IMR-90 (cell line): ENCODE results near the gene C12orf60. TPM values are rescaled to one million over a fixed set of nuclear protein-coding genes. Genes with fewer than 3 reads are reported as not detected.

ENCODE experiments used
- ATAC-seq: fragments of 200-7000 bp; cut with Tn5 transposase; 2 replicates; pipeline ENCODE4 v1.9.1; 2020; ENCODE audit warnings: low read depth, mild to moderate bottlenecking, moderate library complexity
- BruUV-seq: library from RNA; stranded (reverse); fragments of 400-500 nt; replicated peaks from 2 replicates; lab custom pipeline; 2021; lab: Mats Ljungman, UMichigan
- CTCF ChIA-PET: fragments of 300-600 bp; formaldehyde crosslinking; extraction: SDS; loops from one replicate; lab custom pipeline; 2021; ENCODE audit warnings: antibody characterized with exemption; lab: Yijun Ruan, JAX
- POLR2A ChIA-PET: fragments of 300-600 bp; sonication (Branson Sonifier 250); formaldehyde crosslinking; loops from one replicate; lab custom pipeline; 2022; ENCODE audit warnings: antibody characterized with exemption; ENCODE audit not compliant: unreplicated experiment; lab: Charles Lee
- DNase-seq: peaks from one replicate; pipeline ENCODE4 v3.0.0; 2013
- H2AFZ ChIP-seq: replicated peaks from 2 replicates; pipeline ENCODE3; 2013; ENCODE audit warnings: low read length, mild to moderate bottlenecking; ENCODE audit not compliant: poor library complexity
- H2AK5ac ChIP-seq: 2 replicates; pipeline ENCODE4 v1.6.1; 2013; ENCODE audit warnings: low read depth, low read length, inconsistent platforms
- H2AK9ac ChIP-seq: replicated peaks from 2 replicates; pipeline ENCODE3; 2013; ENCODE audit warnings: mild to moderate bottlenecking, low read depth, low read length, moderate library complexity; ENCODE audit not compliant: poor library complexity
- H2BK120ac ChIP-seq: 2 replicates; pipeline ENCODE4 v1.6.1; 2013; ENCODE audit warnings: low read depth, low read length, inconsistent platforms
- H2BK15ac ChIP-seq: 3 replicates; pipeline ENCODE4 v1.6.1; 2013; ENCODE audit warnings: low read depth, low read length, inconsistent platforms
- H2BK20ac ChIP-seq: 2 replicates; pipeline ENCODE4 v1.6.1; 2013; ENCODE audit warnings: low read depth, mild to moderate bottlenecking, inconsistent platforms, low read length, moderate library complexity
- H2BK5ac ChIP-seq: 2 replicates; pipeline ENCODE4 v1.6.1; 2013; ENCODE audit warnings: mild to moderate bottlenecking, low read depth, low read length, inconsistent platforms; ENCODE audit not compliant: poor library complexity, severe bottlenecking
- H3K14ac ChIP-seq: replicated peaks from 2 replicates; pipeline ENCODE4 v1.6.1; 2013; ENCODE audit warnings: low read depth, low read length, inconsistent platforms
- H3K18ac ChIP-seq: 2 replicates; pipeline ENCODE4 v1.6.1; 2013; ENCODE audit warnings: low read depth, low read length, control low read depth
- H3K23ac ChIP-seq: 2 replicates; pipeline ENCODE4 v1.6.1; 2013; ENCODE audit warnings: low read depth, low read length, inconsistent platforms
- H3K27ac ChIP-seq: 2 replicates; pipeline ENCODE4 v1.5.1; 2013; ENCODE audit warnings: mild to moderate bottlenecking, control low read depth, low read length; ENCODE audit not compliant: insufficient read depth
- H3K27me3 ChIP-seq: 2 replicates; pipeline ENCODE4 v1.6.1; 2013; ENCODE audit warnings: low read length; ENCODE audit not compliant: control insufficient read depth, insufficient read depth
- H3K36me3 ChIP-seq: 2 replicates; pipeline ENCODE4 v1.6.1; 2013; ENCODE audit warnings: low read length, mixed read lengths; ENCODE audit not compliant: control insufficient read depth, insufficient read depth
- H3K4ac ChIP-seq: 2 replicates; pipeline ENCODE4 v1.6.1; 2013; ENCODE audit warnings: low read depth, low read length, inconsistent platforms
- H3K4me1 ChIP-seq: 2 replicates; pipeline ENCODE4 v1.6.1; 2013; ENCODE audit warnings: low read length, mixed read lengths; ENCODE audit not compliant: control insufficient read depth, insufficient read depth
- H3K4me2 ChIP-seq: 2 replicates; pipeline ENCODE4 v1.6.1; 2013; ENCODE audit warnings: low read depth, mild to moderate bottlenecking, control low read depth, low read length, moderate library complexity
- H3K4me3 ChIP-seq: 2 replicates; pipeline ENCODE4 v1.5.1; 2013; ENCODE audit warnings: low read depth, mild to moderate bottlenecking, control low read depth, low read length, moderate library complexity; ENCODE audit not compliant: insufficient read depth
- H3K56ac ChIP-seq: 2 replicates; pipeline ENCODE4 v1.6.1; 2013; ENCODE audit warnings: low read length, inconsistent platforms; ENCODE audit not compliant: insufficient read depth; ENCODE audit errors: extremely low read depth
- H3K79me1 ChIP-seq, 2 experiments: 2 replicates each; pipeline ENCODE4 v1.6.1; 2013; ENCODE audit warnings: low read length in 2 of 2, inconsistent platforms in 1 of 2, low read depth in 1 of 2
- H3K9ac ChIP-seq: 2 replicates; pipeline ENCODE4 v1.6.1; 2013; ENCODE audit warnings: low read depth, low read length, control low read depth
- H3K9me1 ChIP-seq: 2 replicates; pipeline ENCODE4 v1.6.1; 2013; ENCODE audit warnings: low read length, inconsistent platforms; ENCODE audit not compliant: insufficient read depth
- H3K9me3 ChIP-seq: 2 replicates; pipeline ENCODE4 v1.6.1; 2013; ENCODE audit warnings: low read length; ENCODE audit not compliant: control insufficient read depth, insufficient read depth
- H4K20me1 ChIP-seq: 2 replicates; pipeline ENCODE4 v1.6.1; 2013; ENCODE audit warnings: low read length, inconsistent platforms; ENCODE audit not compliant: insufficient read depth
- H4K5ac ChIP-seq: 2 replicates; pipeline ENCODE4 v1.6.1; 2013; ENCODE audit warnings: mild to moderate bottlenecking, low read depth, low read length, control low read depth
- H4K8ac ChIP-seq, 2 experiments: 2 replicates each; pipeline ENCODE4 v1.6.1; 2013; ENCODE audit warnings: low read depth in 2 of 2, low read length in 2 of 2, control low read depth in 1 of 2, inconsistent platforms in 1 of 2
- H4K91ac ChIP-seq: 2 replicates; pipeline ENCODE4 v1.6.1; 2013; ENCODE audit warnings: low read depth, low read length, inconsistent platforms; ENCODE audit not compliant: insufficient read depth
- BHLHE40 ChIP-seq: fragments of 150-350 bp; IDR thresholded peaks from 2 replicates; pipeline ENCODE4 v1.6.1; 2016; ENCODE audit warnings: mild to moderate bottlenecking, low read depth, low read length
- CEBPB ChIP-seq: IDR thresholded peaks from 2 replicates; pipeline ENCODE4 v1.6.1; 2012; ENCODE audit warnings: low read depth, low read length, improper control_type of control experiment
- CHD1 ChIP-seq: IDR thresholded peaks from 2 replicates; pipeline ENCODE4 v1.6.1; 2012; ENCODE audit warnings: low read depth, low read length, improper control_type of control experiment
- FOS ChIP-seq: fragments of 150-350 bp; IDR thresholded peaks from 2 replicates; pipeline ENCODE4 v1.6.1; 2016; ENCODE audit warnings: low read depth, low read length
- MAZ ChIP-seq: IDR thresholded peaks from 2 replicates; pipeline ENCODE4 v1.6.1; 2012; ENCODE audit warnings: low read depth, mild to moderate bottlenecking, low read length, improper control_type of control experiment, moderate library complexity, borderline replicate concordance
- MXI1 ChIP-seq: IDR thresholded peaks from 2 replicates; pipeline ENCODE4 v1.6.1; 2012; ENCODE audit warnings: low read depth, mild to moderate bottlenecking, low read length, moderate library complexity, borderline replicate concordance
- NFE2L2 ChIP-seq: fragments of 150-350 bp; IDR thresholded peaks from 2 replicates; pipeline ENCODE4 v1.6.1; 2016; ENCODE audit warnings: low read depth, mild to moderate bottlenecking, low read length
- POLR2A ChIP-seq: IDR thresholded peaks from 2 replicates; pipeline ENCODE4 v1.6.1; 2012; ENCODE audit warnings: mild to moderate bottlenecking, low read depth, low read length
- RAD21 ChIP-seq: IDR thresholded peaks from 2 replicates; pipeline ENCODE4 v1.6.1; 2012; ENCODE audit warnings: low read length, improper control_type of control experiment
- RFX5 ChIP-seq: IDR thresholded peaks from 2 replicates; pipeline ENCODE4 v1.8.0; 2012; ENCODE audit warnings: low read depth, mild to moderate bottlenecking, low read length, moderate library complexity
- WGBS, 2 experiments: methylation state at CpG; one replicate each; pipeline versions ENCODE4 v1.1.5 to v1.1.7; 2013; ENCODE audit warnings: missing lambda C conversion rate in 2 of 2; ENCODE audit not compliant: insufficient read length in 1 of 2; ENCODE audit errors: extremely low coverage in 2 of 2; 5-methylcytosine and 5-hydroxymethylcytosine counted together
- dilution Hi-C: fragments of 300-500 bp; cut with HindIII; formaldehyde crosslinking; loops from one replicate; pipeline ENCODE4 v1.14.3; 2018; ENCODE audit warnings: low sequenced_read_pairs; ENCODE audit not compliant: unreplicated experiment
- in situ Hi-C: fragments of 300-500 bp; cut with MboI; formaldehyde crosslinking; loops from 3 replicates; pipeline ENCODE4 v1.14.3; 2019; ENCODE audit warnings: low sequenced_read_pairs, inconsistent platforms, mixed read lengths
- intact Hi-C: fragments of 100-400 bp; cut with micrococcal nuclease; formaldehyde crosslinking; loops from 2 replicates; pipeline ENCODE4 v1.10.0; 2022
- polyA plus RNA-seq, 3 experiments: library from polyadenylated mRNA; depleted of rRNA; stranded (reverse); fragments of >200 nt; gene quantifications; 2 replicates each; pipeline ENCODE4 v1.2.3, GENCODE V29; 2012; ENCODE audit warnings: low replicate concordance in 1 of 3
- total RNA-seq: library from RNA; depleted of rRNA; stranded (reverse); fragments of >200 nt; gene quantifications from 2 replicates; pipeline ENCODE4 v1.2.3, GENCODE V29; 2012
- TF ChIP-seq, protein P1 (sequence below): conservative IDR thresholded peaks from 2 replicates; pipeline ENCODE4 v1.5.1; 2012; ENCODE audit warnings: mild to moderate bottlenecking, low read depth, low read length, improper control_type of control experiment
- TF ChIP-seq, protein P2 (sequence below): fragments of 150-350 bp; IDR thresholded peaks from 2 replicates; pipeline ENCODE4 v1.6.1; 2016; ENCODE audit warnings: low read depth, mild to moderate bottlenecking, low read length, moderate library complexity, borderline replicate concordance
- TF ChIP-seq, protein P3 (sequence below): fragments of 150-350 bp; IDR thresholded peaks from 2 replicates; pipeline ENCODE4 v1.6.1; 2017; ENCODE audit warnings: mild to moderate bottlenecking, antibody characterized with exemption, low read length, low read depth

Gene C12orf60
- total and polyA plus RNA-seq, 2 of the 4 experiments (the other 2 are of a cell fraction), result 1.1 TPM

DNA sequence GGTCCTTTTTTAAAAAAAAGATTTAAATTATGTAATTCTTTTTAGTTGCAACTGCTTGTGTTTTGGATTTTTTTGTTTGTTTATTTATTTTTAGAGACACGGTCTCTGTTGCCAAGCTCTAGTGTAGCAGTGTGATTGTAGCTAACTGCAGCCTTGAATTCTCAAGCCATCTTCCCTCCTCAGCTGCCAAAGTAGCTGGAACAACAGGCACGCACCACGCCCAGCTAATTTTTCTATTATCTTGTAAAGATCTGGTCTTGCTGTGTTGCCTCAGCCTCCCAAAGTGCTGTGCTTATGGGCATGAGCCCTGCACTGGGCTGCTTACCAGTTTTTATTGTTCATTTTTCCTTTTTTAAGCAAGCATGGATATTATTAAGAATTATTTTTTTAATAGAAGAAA lies 50.5 kb downstream of the C12orf60 start:
- Histone ChIP-seq H3K79me1 (no peaks in the 10 kb centered on the region), H4K91ac (no peak overlapping the region), H3K4me2 (no peak overlapping the region), H3K27ac (no peak overlapping the region), H2BK20ac (no peak overlapping the region), H2AK5ac (no peak overlapping the region), H3K9ac (no peak overlapping the region), H3K23ac (no peak overlapping the region), H4K20me1 (no peaks in the 10 kb centered on the region), H3K56ac (no peak overlapping the region), H3K27me3 (no peaks in the 10 kb centered on the region), H2BK15ac (no peak overlapping the region), H3K4me3 (no peak overlapping the region), H2BK5ac (no peak overlapping the region), H3K9me3 (no peaks in the 10 kb centered on the region), H3K36me3 (no peaks in the 10 kb centered on the region), H3K4ac (no peak overlapping the region), H3K4me1 (peaks cover 2% of the 10 kb centered on the region; the same call in 1 of the 2 replicates), H4K5ac (no peak overlapping the region), H2AFZ (no peak overlapping the region), H3K18ac (no peak overlapping the region), H3K9me1 (no peaks in the 10 kb centered on the region; the same call in 1 of the 2 replicates), H4K8ac (no peak overlapping the region), H2BK120ac (no peak overlapping the region), H3K14ac (no peak overlapping the region), H2AK9ac (no peak overlapping the region)
- in situ Hi-C loops, result no loop called here
- DNase-seq (no peak), ATAC-seq (no peak)
- dilution Hi-C loops, result no loop called here
- BruUV-seq, result no TSS peak
- TF ChIP-seq POLR2A, result no peak
- TF ChIP-seq, protein P1, sequence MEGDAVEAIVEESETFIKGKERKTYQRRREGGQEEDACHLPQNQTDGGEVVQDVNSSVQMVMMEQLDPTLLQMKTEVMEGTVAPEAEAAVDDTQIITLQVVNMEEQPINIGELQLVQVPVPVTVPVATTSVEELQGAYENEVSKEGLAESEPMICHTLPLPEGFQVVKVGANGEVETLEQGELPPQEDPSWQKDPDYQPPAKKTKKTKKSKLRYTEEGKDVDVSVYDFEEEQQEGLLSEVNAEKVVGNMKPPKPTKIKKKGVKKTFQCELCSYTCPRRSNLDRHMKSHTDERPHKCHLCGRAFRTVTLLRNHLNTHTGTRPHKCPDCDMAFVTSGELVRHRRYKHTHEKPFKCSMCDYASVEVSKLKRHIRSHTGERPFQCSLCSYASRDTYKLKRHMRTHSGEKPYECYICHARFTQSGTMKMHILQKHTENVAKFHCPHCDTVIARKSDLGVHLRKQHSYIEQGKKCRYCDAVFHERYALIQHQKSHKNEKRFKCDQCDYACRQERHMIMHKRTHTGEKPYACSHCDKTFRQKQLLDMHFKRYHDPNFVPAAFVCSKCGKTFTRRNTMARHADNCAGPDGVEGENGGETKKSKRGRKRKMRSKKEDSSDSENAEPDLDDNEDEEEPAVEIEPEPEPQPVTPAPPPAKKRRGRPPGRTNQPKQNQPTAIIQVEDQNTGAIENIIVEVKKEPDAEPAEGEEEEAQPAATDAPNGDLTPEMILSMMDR, result no peak
- TF ChIP-seq CHD1, result no peak
- TF ChIP-seq, protein P2, sequence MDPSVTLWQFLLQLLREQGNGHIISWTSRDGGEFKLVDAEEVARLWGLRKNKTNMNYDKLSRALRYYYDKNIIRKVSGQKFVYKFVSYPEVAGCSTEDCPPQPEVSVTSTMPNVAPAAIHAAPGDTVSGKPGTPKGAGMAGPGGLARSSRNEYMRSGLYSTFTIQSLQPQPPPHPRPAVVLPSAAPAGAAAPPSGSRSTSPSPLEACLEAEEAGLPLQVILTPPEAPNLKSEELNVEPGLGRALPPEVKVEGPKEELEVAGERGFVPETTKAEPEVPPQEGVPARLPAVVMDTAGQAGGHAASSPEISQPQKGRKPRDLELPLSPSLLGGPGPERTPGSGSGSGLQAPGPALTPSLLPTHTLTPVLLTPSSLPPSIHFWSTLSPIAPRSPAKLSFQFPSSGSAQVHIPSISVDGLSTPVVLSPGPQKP, result no peak
- no peak for TF ChIP-seq CEBPB
- no peak for TF ChIP-seq BHLHE40
- no peak for TF ChIP-seq RFX5
- no peak for TF ChIP-seq MAZ
- TF ChIP-seq MXI1, result no peak
- no peak for TF ChIP-seq RAD21
- TF ChIP-seq FOS, result no peak
- no peak for TF ChIP-seq NFE2L2
- TF ChIP-seq, protein P3, sequence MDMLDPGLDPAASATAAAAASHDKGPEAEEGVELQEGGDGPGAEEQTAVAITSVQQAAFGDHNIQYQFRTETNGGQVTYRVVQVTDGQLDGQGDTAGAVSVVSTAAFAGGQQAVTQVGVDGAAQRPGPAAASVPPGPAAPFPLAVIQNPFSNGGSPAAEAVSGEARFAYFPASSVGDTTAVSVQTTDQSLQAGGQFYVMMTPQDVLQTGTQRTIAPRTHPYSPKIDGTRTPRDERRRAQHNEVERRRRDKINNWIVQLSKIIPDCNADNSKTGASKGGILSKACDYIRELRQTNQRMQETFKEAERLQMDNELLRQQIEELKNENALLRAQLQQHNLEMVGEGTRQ, result no peak
- WGBS, 2 experiments, result no CpG with 5 or more reads among the region's 3 CpGs
- ChIA-PET CTCF (interaction anchor here (0.7 to 1.0 kb wide), 2 partner anchors 142 to 452 kb away, joined by 3 read pairs; no protein-coding TSS in a partner anchor), POLR2A (no interaction called here)
- intact Hi-C loops, result no loop called here
